ENCODE data around the gene SHMT2. TPM values are rescaled to one million over a fixed set of nuclear protein-coding genes. Genes with fewer than 3 reads are reported as not detected.
A peak's percentile ranks its signal among the peaks of the same experiment; 100 is the strongest.

The SHMT2 gene
- total and polyA plus RNA-seq, 5 donors from 2014 or later: 108 to 300 (median 219) TPM

DNA sequence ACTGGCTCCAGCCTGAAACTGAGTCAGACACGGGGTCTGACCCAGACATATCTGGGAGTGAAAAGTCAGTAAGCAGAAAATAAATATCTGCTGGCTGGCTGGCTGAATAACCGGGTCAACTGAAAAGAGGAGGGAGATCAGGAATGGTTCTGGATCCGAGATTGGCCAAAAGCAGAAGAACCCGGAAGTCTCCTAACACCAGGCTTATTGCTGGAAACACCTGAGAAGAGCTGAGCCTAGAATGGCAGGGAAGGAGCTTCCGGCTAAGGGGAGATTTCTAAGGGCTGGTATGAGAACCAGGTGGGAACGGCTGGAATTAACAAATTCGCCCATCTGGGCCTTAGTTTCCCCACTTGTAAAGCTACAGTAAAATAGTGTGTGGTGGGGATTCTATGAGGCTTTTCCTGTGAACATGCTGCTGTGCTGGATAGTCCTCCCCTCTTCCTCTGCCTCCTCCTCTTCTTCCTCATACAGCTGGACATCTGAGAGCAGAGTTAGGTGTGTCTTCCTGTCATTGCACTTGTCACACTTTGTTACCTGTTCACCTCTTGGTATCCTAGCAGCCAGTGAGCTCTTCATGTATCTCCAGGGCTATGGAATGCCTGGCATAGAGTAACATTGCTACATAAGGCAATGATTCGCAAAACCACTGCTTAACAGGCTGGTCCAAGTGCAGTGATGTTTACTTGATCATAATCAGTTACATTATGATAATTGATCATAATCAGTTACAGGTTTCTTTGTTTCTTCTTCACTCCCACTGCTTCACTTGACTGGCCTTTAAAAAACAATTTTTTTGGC is 2.0 kb upstream of the SHMT2 start:
- H3K9me3 Mint-ChIP-seq: peaks cover 0 to 3% (median 0%) of the 10 kb centered on the region in 7 donors
- H3K4me3 Mint-ChIP-seq: peak overlapping the region; percentile 0 to 74 (median 19)
- peaks cover 16% of the 10 kb centered on the region for H3K36me3 Mint-ChIP-seq

DNA sequence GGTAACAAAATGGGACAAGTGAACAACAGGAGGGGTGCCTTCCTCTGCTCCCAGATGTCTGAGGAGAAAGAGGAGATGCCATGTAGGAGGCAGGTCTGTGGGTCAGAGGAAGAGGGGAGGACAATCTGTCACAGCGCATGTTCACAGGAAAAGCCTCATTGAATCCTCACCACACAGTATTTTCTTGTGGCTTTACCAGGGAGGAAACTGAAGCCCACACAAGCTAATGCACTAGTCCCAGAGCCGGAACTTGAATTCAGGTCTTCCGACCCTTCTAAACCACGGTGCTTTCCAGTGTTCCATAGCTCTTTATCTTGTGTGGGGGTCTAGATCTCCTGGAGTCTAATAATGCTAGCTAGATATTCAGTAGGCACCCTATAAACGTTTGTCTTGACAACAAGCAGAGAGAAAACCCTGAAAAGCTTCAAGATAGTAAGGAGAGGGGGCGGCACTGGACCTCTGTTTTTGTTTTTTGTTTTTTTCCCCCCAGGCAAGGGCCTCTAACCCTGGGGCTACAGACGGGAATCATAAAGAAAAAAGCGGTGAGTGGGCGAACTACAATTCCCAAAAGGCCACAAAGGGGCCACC is 371 bp upstream of the SHMT2 start:
- Histone ChIP-seq H3K4me3 (ENCODE audit: low read depth, low read length) (peak overlapping the region; percentile 94), H3K27ac (ENCODE audit: insufficient read depth, low read length, poor library complexity, severe bottlenecking) (peak overlapping the region; percentile 76), H3K9me3 (ENCODE audit: control insufficient read depth in 2 of 2, low read length in 2 of 2) (no peaks in the 10 kb centered on the region), H3K4me1 (ENCODE audit: control insufficient read depth, insufficient read depth, low read length, poor library complexity, severe bottlenecking) (peaks cover 72% of the 10 kb centered on the region), H3K27me3 (ENCODE audit: control insufficient read depth, insufficient read depth, low read length) (no peaks in the 10 kb centered on the region), H3K36me3 (ENCODE audit: control insufficient read depth, insufficient read depth, low read length) (peaks cover 24% of the 10 kb centered on the region)
- Mint-ChIP-seq H3K9me3 (peaks cover 0 to 3% (median 0%) of the 10 kb centered on the region in 7 donors), H3K27ac (peak overlapping the region; percentile 89 to 95 (median 95)), H3K4me1 (peaks cover 9 to 80% (median 44%) of the 10 kb centered on the region in 4 donors), H3K27me3 (peaks cover 20% of the 10 kb centered on the region), H3K36me3 (peaks cover 29% of the 10 kb centered on the region), H3K4me3 (peak overlapping the region; percentile 98 to 99 (median 99))
- ATAC-seq (ENCODE audit: low read depth in 2 of 2) (peak in 1 of 2 donors; percentile 7), DNase-seq (peak in 1 of 3 donors; percentile 63)

More for the DNA sequence above, 2.0 kb upstream of the SHMT2 start:
- DNase-seq (no peak), ATAC-seq (ENCODE audit: low read depth in 2 of 2) (no peak)
- no peaks in the 10 kb centered on the region for H3K9me3 ChIP-seq (ENCODE audit: control insufficient read depth in 2 of 2, low read length in 2 of 2)
- H3K4me3 ChIP-seq (ENCODE audit: low read depth, low read length): no peak overlapping the region
- peaks cover 7% of the 10 kb centered on the region for H3K36me3 ChIP-seq (ENCODE audit: control insufficient read depth, insufficient read depth, low read length)
- no peak overlapping the region for H3K27ac ChIP-seq (ENCODE audit: insufficient read depth, low read length, poor library complexity, severe bottlenecking)
- peaks cover 57% of the 10 kb centered on the region for H3K4me1 ChIP-seq (ENCODE audit: control insufficient read depth, insufficient read depth, low read length, poor library complexity, severe bottlenecking)
- H3K27me3 ChIP-seq (ENCODE audit: control insufficient read depth, insufficient read depth, low read length): peaks cover 8% of the 10 kb centered on the region
- Mint-ChIP-seq H3K27me3 (peaks cover 36% of the 10 kb centered on the region), H3K27ac (peak overlapping the region in 1 of 3 donors; percentile 73), H3K4me1 (peaks cover 8 to 69% (median 37%) of the 10 kb centered on the region in 4 donors)

GRCh38 chr12:57230381-57231155 is 1.1 kb downstream of the SHMT2 start:
- Histone ChIP-seq H3K27ac (ENCODE audit: insufficient read depth, low read length, poor library complexity, severe bottlenecking) (peak overlapping the region; percentile 76), H3K4me1 (ENCODE audit: control insufficient read depth, insufficient read depth, low read length, poor library complexity, severe bottlenecking) (peaks cover 75% of the 10 kb centered on the region), H3K4me3 (ENCODE audit: low read depth, low read length) (peak overlapping the region; percentile 94), H3K9me3 (ENCODE audit: control insufficient read depth in 2 of 2, low read length in 2 of 2) (no peaks in the 10 kb centered on the region), H3K27me3 (ENCODE audit: control insufficient read depth, insufficient read depth, low read length) (no peaks in the 10 kb centered on the region), H3K36me3 (ENCODE audit: control insufficient read depth, insufficient read depth, low read length) (peaks cover 27% of the 10 kb centered on the region)
- DNase-seq: no peak
- ATAC-seq (ENCODE audit: low read depth in 2 of 2): no peak
- Mint-ChIP-seq H3K4me1 (peaks cover 14 to 87% (median 53%) of the 10 kb centered on the region in 4 donors), H3K9me3 (peaks cover 0 to 3% (median 0%) of the 10 kb centered on the region in 7 donors), H3K4me3 (peak overlapping the region; percentile 98 to 99 (median 99)), H3K27ac (peak overlapping the region; percentile 89 to 95 (median 95)), H3K27me3 (peaks cover 16% of the 10 kb centered on the region), H3K36me3 (peaks cover 34% of the 10 kb centered on the region)

DNA sequence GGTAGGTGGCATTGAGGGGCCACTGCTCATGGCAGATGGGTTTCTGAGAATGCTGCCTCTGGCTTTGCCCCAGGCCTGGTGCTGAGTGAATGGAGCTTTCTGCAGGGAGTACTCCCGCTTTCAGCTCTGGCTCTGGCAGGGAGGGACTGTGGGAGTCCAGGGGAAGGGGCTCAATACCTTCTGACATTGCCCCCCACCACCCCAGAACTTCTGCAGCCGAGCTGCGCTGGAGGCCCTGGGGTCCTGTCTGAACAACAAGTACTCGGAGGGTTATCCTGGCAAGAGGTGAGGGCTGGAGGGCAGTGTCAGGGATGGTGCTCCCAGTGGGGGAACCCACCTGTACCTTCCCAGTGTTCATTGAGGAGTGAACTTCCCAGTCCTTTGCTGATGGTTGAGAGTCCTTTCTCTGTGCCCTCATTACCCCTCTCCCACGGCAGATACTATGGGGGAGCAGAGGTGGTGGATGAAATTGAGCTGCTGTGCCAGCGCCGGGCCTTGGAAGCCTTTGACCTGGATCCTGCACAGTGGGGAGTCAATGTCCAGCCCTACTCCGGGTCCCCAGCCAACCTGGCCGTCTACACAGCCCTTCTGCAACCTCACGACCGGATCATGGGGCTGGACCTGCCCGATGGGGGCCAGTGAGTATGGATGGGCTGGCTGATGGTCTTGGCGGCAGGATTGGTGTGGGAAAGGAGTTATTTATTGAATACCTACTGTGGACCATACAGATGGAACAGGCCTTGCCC is 1.9 kb downstream of the SHMT2 start:
- Histone ChIP-seq H3K4me3 (ENCODE audit: low read depth, low read length) (peak overlapping the region; percentile 94), H3K36me3 (ENCODE audit: control insufficient read depth, insufficient read depth, low read length) (peaks cover 27% of the 10 kb centered on the region), H3K4me1 (ENCODE audit: control insufficient read depth, insufficient read depth, low read length, poor library complexity, severe bottlenecking) (peaks cover 77% of the 10 kb centered on the region), H3K27me3 (ENCODE audit: control insufficient read depth, insufficient read depth, low read length) (no peaks in the 10 kb centered on the region), H3K9me3 (ENCODE audit: control insufficient read depth in 2 of 2, low read length in 2 of 2) (no peaks in the 10 kb centered on the region), H3K27ac (ENCODE audit: insufficient read depth, low read length, poor library complexity, severe bottlenecking) (peak overlapping the region; percentile 30)
- peak overlapping the region; percentile 98 to 99 (median 99) for H3K4me3 Mint-ChIP-seq
- H3K27me3 Mint-ChIP-seq: peaks cover 12% of the 10 kb centered on the region
- peak overlapping the region in 2 of 3 donors; percentile 83 to 95 for H3K27ac Mint-ChIP-seq
- H3K4me1 Mint-ChIP-seq: peaks cover 14 to 87% (median 53%) of the 10 kb centered on the region in 4 donors
- H3K36me3 Mint-ChIP-seq: peaks cover 34% of the 10 kb centered on the region
- DNase-seq: no peak
- ATAC-seq (ENCODE audit: low read depth in 2 of 2): no peak
- H3K9me3 Mint-ChIP-seq: peaks cover 0 to 3% (median 0%) of the 10 kb centered on the region in 7 donors

GRCh38 chr12:57232156-57232756 is 2.7 kb downstream of the SHMT2 start:
- peaks cover 83% of the 10 kb centered on the region for H3K4me1 ChIP-seq (ENCODE audit: control insufficient read depth, insufficient read depth, low read length, poor library complexity, severe bottlenecking)

DNA sequence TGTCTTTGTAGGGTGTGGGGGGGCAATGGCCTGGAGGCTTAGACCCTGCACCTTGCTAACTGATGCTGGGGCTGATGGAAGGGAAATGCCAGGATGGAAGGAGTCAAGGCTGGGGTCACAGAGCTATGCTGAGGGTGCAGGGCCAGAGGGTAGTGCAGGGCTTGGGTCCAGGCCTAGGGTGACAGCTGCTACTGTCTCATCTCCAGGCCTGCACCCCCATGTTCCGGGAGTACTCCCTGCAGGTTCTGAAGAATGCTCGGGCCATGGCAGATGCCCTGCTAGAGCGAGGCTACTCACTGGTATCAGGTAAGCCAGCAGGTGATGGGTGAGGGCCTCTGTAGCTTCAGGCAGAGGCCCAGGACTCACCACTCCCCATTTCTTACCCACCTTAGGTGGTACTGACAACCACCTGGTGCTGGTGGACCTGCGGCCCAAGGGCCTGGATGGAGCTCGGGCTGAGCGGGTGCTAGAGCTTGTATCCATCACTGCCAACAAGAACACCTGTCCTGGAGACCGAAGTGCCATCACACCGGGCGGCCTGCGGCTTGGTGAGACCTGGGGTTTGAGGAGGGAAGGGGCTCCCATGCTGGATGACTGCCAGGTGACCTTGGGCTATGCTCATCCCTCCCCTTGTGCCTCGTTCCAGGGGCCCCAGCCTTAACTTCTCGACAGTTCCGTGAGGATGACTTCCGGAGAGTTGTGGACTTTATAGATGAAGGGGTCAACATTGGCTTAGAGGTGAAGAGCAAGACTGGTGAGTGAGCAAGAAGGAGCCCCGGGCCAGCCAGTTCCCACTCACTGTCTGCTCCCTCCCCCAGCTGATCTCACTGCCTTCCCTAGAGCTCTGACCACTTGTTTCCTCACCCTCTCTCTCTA is 4.1 kb downstream of the SHMT2 start:
- ATAC-seq (ENCODE audit: low read depth in 2 of 2): no peak
- Histone ChIP-seq H3K4me3 (ENCODE audit: low read depth, low read length) (no peak overlapping the region), H3K27me3 (ENCODE audit: control insufficient read depth, insufficient read depth, low read length) (no peaks in the 10 kb centered on the region), H3K36me3 (ENCODE audit: control insufficient read depth, insufficient read depth, low read length) (peaks cover 27% of the 10 kb centered on the region), H3K9me3 (ENCODE audit: control insufficient read depth in 2 of 2, low read length in 2 of 2) (no peaks in the 10 kb centered on the region), H3K27ac (ENCODE audit: insufficient read depth, low read length, poor library complexity, severe bottlenecking) (peak overlapping the region; percentile 74), H3K4me1 (ENCODE audit: control insufficient read depth, insufficient read depth, low read length, poor library complexity, severe bottlenecking) (peaks cover 96% of the 10 kb centered on the region)
- peaks cover 18% of the 10 kb centered on the region for H3K27me3 Mint-ChIP-seq
- H3K36me3 Mint-ChIP-seq: peaks cover 34% of the 10 kb centered on the region
- H3K4me1 Mint-ChIP-seq: peaks cover 6 to 97% (median 58%) of the 10 kb centered on the region in 4 donors
- H3K4me3 Mint-ChIP-seq: peak overlapping the region; percentile 84 to 99 (median 88)
- no peaks in the 10 kb centered on the region for H3K9me3 Mint-ChIP-seq
- no peak for DNase-seq
- peak overlapping the region; percentile 91 to 98 (median 97) for H3K27ac Mint-ChIP-seq

More at GRCh38 chr12:57232156-57232756, 2.7 kb downstream of the SHMT2 start:
- H3K9me3 ChIP-seq (ENCODE audit: control insufficient read depth in 2 of 2, low read length in 2 of 2): no peaks in the 10 kb centered on the region
- ATAC-seq (ENCODE audit: low read depth in 2 of 2): no peak
- peak overlapping the region; percentile 98 to 99 (median 99) for H3K4me3 Mint-ChIP-seq
- H3K9me3 Mint-ChIP-seq: peaks cover 0 to 3% (median 0%) of the 10 kb centered on the region in 7 donors
- H3K27ac Mint-ChIP-seq: peak overlapping the region in 1 of 3 donors; percentile 83
- no peak for DNase-seq
- no peak overlapping the region for H3K4me3 ChIP-seq (ENCODE audit: low read depth, low read length)
- no peaks in the 10 kb centered on the region for H3K27me3 ChIP-seq (ENCODE audit: control insufficient read depth, insufficient read depth, low read length)
- peaks cover 34% of the 10 kb centered on the region for H3K36me3 Mint-ChIP-seq
- no peak overlapping the region for H3K27ac ChIP-seq (ENCODE audit: insufficient read depth, low read length, poor library complexity, severe bottlenecking)
- H3K27me3 Mint-ChIP-seq: peaks cover 13% of the 10 kb centered on the region
- peaks cover 12 to 90% (median 55%) of the 10 kb centered on the region in 4 donors for H3K4me1 Mint-ChIP-seq
- peaks cover 27% of the 10 kb centered on the region for H3K36me3 ChIP-seq (ENCODE audit: control insufficient read depth, insufficient read depth, low read length)

Measured in CD4-positive, CD25-positive, alpha-beta regulatory T cell (primary cell).